ENCODE measurements around the gene SYDE2.

DNA sequence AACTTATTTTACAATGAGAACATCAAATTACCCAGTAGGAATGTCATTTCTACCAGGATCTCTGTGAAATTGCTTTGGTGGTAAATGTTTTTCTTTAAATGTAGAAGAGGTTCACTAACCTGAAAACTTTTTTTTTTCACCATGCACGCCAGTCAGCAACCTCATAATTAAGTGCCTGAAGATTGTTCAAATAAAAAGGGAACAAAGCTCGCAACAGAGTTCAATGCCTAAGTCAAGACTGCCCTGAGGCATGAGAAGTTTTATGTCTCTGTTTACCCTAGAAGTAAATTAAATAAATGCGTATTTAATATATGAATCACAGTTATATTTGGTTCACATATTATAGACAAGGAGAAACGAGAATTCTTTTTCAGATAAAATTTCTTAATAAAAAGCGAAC is 13.8 kb upstream of the SYDE2 start:
- TF ChIP-seq, protein P1, sequence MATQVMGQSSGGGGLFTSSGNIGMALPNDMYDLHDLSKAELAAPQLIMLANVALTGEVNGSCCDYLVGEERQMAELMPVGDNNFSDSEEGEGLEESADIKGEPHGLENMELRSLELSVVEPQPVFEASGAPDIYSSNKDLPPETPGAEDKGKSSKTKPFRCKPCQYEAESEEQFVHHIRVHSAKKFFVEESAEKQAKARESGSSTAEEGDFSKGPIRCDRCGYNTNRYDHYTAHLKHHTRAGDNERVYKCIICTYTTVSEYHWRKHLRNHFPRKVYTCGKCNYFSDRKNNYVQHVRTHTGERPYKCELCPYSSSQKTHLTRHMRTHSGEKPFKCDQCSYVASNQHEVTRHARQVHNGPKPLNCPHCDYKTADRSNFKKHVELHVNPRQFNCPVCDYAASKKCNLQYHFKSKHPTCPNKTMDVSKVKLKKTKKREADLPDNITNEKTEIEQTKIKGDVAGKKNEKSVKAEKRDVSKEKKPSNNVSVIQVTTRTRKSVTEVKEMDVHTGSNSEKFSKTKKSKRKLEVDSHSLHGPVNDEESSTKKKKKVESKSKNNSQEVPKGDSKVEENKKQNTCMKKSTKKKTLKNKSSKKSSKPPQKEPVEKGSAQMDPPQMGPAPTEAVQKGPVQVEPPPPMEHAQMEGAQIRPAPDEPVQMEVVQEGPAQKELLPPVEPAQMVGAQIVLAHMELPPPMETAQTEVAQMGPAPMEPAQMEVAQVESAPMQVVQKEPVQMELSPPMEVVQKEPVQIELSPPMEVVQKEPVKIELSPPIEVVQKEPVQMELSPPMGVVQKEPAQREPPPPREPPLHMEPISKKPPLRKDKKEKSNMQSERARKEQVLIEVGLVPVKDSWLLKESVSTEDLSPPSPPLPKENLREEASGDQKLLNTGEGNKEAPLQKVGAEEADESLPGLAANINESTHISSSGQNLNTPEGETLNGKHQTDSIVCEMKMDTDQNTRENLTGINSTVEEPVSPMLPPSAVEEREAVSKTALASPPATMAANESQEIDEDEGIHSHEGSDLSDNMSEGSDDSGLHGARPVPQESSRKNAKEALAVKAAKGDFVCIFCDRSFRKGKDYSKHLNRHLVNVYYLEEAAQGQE (IDR thresholded peaks at IDR 0.05; ENCODE audit: insufficient read depth in 1 of 2, low read depth in 2 of 2, low read length in 2 of 2), result no peak
- no peak for TF ChIP-seq TAF1 (IDR thresholded peaks at IDR 0.05; ENCODE audit: borderline replicate concordance, insufficient read depth, low read length)
